GM12872 (cell line): ENCODE measurements around the gene HOXA1.

Source experiments
- CTCF ChIP-seq: IDR thresholded peaks from 3 replicates; pipeline ENCODE4 v1.5.1; 2011; ENCODE audit warnings: low read depth, mild to moderate bottlenecking, low read length, moderate library complexity; ENCODE audit not compliant: insufficient read depth

The HOXA1 gene

GRCh38 chr7:27092819-27093110 lies 3.0 kb downstream of the HOXA1 start:
- TF ChIP-seq CTCF, result no peak

GRCh38 chr7:27091941-27092818 lies 3.6 kb downstream of the HOXA1 start:
- TF ChIP-seq CTCF, result no peak

- no peak for TF ChIP-seq CTCF
These were observed 4.7 kb downstream of the HOXA1 start for GRCh38 chr7:27091105-27091504.

- no peak for TF ChIP-seq CTCF
These were observed 7.5 kb downstream of the HOXA1 start for GRCh38 chr7:27088002-27088922.

- no peak for TF ChIP-seq CTCF
These were observed 12.2 kb downstream of the HOXA1 start for GRCh38 chr7:27083646-27084045.

- no peak for TF ChIP-seq CTCF
These were observed 13.6 kb downstream of the HOXA1 start for GRCh38 chr7:27082171-27082570.

GRCh38 chr7:27080844-27081436 lies 14.9 kb downstream of the HOXA1 start:
- TF ChIP-seq CTCF, result no peak
